Muscle of leg (tissue), 11 donors: ENCODE data around the gene ARTN. TPM values are rescaled to one million over a fixed set of nuclear protein-coding genes. Genes with fewer than 3 reads are reported as not detected.

Experiments used
- DNase-seq: peaks from one replicate; pipeline ENCODE4 v3.0.0; 2013
- H3K27ac ChIP-seq: one replicate; pipeline ENCODE4 v1.5.1; 2013; ENCODE audit warnings: mild to moderate bottlenecking, low read length, control low read depth
- H3K27me3 ChIP-seq: one replicate; pipeline ENCODE4 v1.6.1; 2013; ENCODE audit warnings: low read length; ENCODE audit not compliant: control insufficient read depth, insufficient read depth
- H3K36me3 ChIP-seq: one replicate; pipeline ENCODE4 v1.6.1; 2013; ENCODE audit warnings: low read length; ENCODE audit not compliant: control insufficient read depth, insufficient read depth
- H3K4me1 ChIP-seq: one replicate; pipeline ENCODE4 v1.6.1; 2013; ENCODE audit warnings: low read length; ENCODE audit not compliant: control insufficient read depth, insufficient read depth
- H3K4me3 ChIP-seq: one replicate; pipeline ENCODE4 v1.5.1; 2013; ENCODE audit warnings: low read length, control low read depth
- H3K9me3 ChIP-seq: replicated peaks from 2 replicates; pipeline ENCODE4 v1.6.1; 2013; ENCODE audit warnings: low read depth, low read length; ENCODE audit not compliant: control insufficient read depth
- WGBS: methylation state at CpG from one replicate; pipeline ENCODE4 v1.1.5; 2013; ENCODE audit warnings: missing lambda C conversion rate; ENCODE audit not compliant: insufficient coverage; 5-methylcytosine and 5-hydroxymethylcytosine counted together
- polyA plus RNA-seq, 8 donors: library from polyadenylated mRNA; unstranded; fragments of 120-200 nt; gene quantifications; one replicate each; pipeline versions ENCODE4 v1.2.1 to v1.2.3, GENCODE V29; 2013; ENCODE audit warnings: inconsistent platforms in 1 of 8, low replicate concordance in 1 of 8; ENCODE audit not compliant: insufficient read length in 8 of 8, insufficient read depth in 1 of 8
- total RNA-seq: library from RNA; stranded (reverse); fragments of 120-200 nt; gene quantifications from one replicate; pipeline ENCODE4 v1.2.4, GENCODE V29; 2013

The ARTN gene
- total and polyA plus RNA-seq, 9 donors, result 0.49 to 2.4 (median 1.2) TPM

DNA sequence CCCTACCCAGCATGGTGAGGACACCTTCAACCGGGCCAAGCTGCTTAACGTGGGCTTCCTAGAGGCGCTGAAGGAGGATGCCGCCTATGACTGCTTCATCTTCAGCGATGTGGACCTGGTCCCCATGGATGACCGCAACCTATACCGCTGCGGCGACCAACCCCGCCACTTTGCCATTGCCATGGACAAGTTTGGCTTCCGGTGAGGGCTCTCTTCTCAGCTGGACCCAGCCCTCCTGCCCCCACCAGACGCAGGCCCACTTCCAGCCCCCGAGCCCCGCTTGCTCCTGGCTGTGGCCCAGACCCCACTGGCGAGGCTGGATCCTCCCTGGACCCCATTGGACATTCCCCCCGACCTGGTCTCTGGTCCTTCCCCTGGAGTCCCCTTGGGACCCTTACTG lies 51.3 kb downstream of the ARTN start:
- H3K9me3 ChIP-seq, result no peaks in the 10 kb centered on the region
- DNase-seq, result no peak
- WGBS, result 92% methylated on average over 15 of the region's 16 CpGs
- peaks cover 12% of the 10 kb centered on the region for H3K4me1 ChIP-seq
- H3K4me3 ChIP-seq, result no peak overlapping the region
- no peak overlapping the region for H3K27ac ChIP-seq
- H3K36me3 ChIP-seq, result peaks cover 34% of the 10 kb centered on the region
- H3K27me3 ChIP-seq, result no peaks in the 10 kb centered on the region

DNA sequence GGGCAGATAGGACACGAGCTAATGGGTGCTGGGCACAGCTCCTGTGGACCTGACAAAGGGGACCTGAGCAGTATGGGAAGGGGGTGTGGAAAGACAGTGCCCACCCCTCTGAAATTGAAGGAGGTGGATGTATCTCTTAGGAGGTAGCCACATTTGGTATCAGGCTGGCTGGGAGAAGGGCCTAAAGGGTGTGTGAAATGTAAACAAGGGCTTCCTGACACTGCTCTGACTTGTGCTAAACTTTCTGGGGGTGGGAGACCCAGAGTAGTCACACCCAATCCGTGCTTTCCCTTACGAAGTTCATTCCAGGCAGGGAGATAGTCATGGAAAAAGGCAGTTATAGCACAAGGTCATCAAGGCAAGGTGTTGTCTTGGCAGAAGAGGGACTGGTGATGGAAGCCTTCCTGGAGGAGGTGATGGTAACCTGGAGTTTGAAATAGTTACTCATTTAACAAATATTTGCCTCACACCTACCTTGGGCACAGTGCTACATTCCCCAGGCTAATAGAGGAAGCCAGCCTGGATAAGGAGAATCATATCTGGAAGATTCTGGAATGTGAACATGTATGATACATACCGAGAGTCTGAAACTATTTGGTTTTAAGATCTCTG lies 52.5 kb downstream of the ARTN start:
- H3K4me3 ChIP-seq, result no peak overlapping the region
- DNase-seq, result no peak
- no peaks in the 10 kb centered on the region for H3K9me3 ChIP-seq
- H3K4me1 ChIP-seq, result peaks cover 4% of the 10 kb centered on the region
- H3K36me3 ChIP-seq, result peaks cover 34% of the 10 kb centered on the region
- 67% methylated on average over 4 of the region's 4 CpGs for WGBS
- no peak overlapping the region for H3K27ac ChIP-seq
- no peaks in the 10 kb centered on the region for H3K27me3 ChIP-seq

DNA sequence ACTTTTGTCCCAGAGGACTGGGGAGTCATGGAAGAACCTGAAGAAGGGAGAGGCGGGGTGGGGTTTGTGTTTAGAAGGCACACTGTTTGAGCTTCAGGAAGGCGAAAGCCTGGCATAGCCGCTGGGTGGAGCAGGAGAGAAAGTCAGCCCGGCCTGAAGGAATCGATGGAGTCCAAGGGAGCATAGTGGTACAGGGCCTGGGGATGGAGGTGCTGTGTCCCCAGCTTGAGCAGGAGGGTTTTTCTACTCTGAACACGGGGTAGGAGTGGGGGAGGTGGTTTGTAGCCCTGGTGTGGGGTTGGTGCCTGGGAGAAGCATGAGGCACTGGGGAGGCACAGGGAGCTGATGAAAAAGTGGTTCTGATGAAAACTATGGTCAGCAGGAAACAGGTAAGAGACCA lies 53.1 kb downstream of the ARTN start:
- WGBS, result 76% methylated on average over 6 of the region's 6 CpGs
- Histone ChIP-seq H3K9me3 (no peaks in the 10 kb centered on the region), H3K36me3 (peaks cover 29% of the 10 kb centered on the region), H3K27me3 (no peaks in the 10 kb centered on the region), H3K4me1 (peaks cover 7% of the 10 kb centered on the region), H3K4me3 (no peak overlapping the region), H3K27ac (no peak overlapping the region)
- DNase-seq, result no peak

Other genes starting within 250 kb of the ARTN start
- 21.5 TPM for gene ST3GAL3, start 226.3 kb upstream of the ARTN start, total RNA-seq
- gene ST3GAL3, start 226.3 kb upstream of the ARTN start, polyA plus RNA-seq, result 10 to 100 TPM; 30.2 to 34.9 (median 32.8) TPM
- gene IPO13, start 13.1 kb downstream of the ARTN start, total RNA-seq, result 15.6 TPM
- gene IPO13, start 13.1 kb downstream of the ARTN start, polyA plus RNA-seq, result 10 to 100 TPM; 18.4 to 28.7 (median 25.2) TPM
- 14.0 TPM for gene DPH2, start 36.2 kb downstream of the ARTN start, total RNA-seq
- 10 to 100 TPM; 16.7 to 21.9 (median 18.4) TPM for gene DPH2, start 36.2 kb downstream of the ARTN start, polyA plus RNA-seq
- gene ATP6V0B, start 41.2 kb downstream of the ARTN start, total RNA-seq, result 55.9 TPM
- 10 to 100 TPM; 46.2 to 57.6 (median 50.8) TPM for gene ATP6V0B, start 41.2 kb downstream of the ARTN start, polyA plus RNA-seq
- gene B4GALT2, start 45.4 kb downstream of the ARTN start, total RNA-seq, result 52.4 TPM
- gene B4GALT2, start 45.4 kb downstream of the ARTN start, polyA plus RNA-seq, result 10 to 100 TPM; 43.3 to 59.6 (median 49.1) TPM
- gene CCDC24, start 57.8 kb downstream of the ARTN start, total RNA-seq, result 0.98 TPM
- gene CCDC24, start 57.8 kb downstream of the ARTN start, polyA plus RNA-seq, result 1 to 10 TPM in 5 of 8 donors, under 1 TPM in 3; 0.77 to 1.9 (median 1.3) TPM
- gene SLC6A9, start 97.7 kb downstream of the ARTN start, total RNA-seq, result 1.6 TPM
- 1 to 10 TPM; 2.3 to 5.5 (median 3.6) TPM for gene SLC6A9, start 97.7 kb downstream of the ARTN start, polyA plus RNA-seq
- 0.13 TPM for gene KLF17, start 185.0 kb downstream of the ARTN start, total RNA-seq
- under 1 TPM in 5 of 8 donors, not detected in 3; 0.08 to 0.32 (median 0.10) TPM for gene KLF17, start 185.0 kb downstream of the ARTN start, polyA plus RNA-seq
- gene KLF18, start 207.8 kb downstream of the ARTN start, total RNA-seq, result not detected
- gene KLF18, start 207.8 kb downstream of the ARTN start, polyA plus RNA-seq, result not detected